GM18498 (cell line): ENCODE measurements around the gene SH3PXD2A.

ENCODE experiments used
- ATAC-seq: cut with Tn5 transposase; IDR thresholded peaks from one replicate; pipeline ENCODE4 v1.9.1; 2021; ENCODE audit warnings: mild to moderate bottlenecking, moderate library complexity; ENCODE audit not compliant: unreplicated experiment

Gene SH3PXD2A

GRCh38 chr10:103834436-103835095, 20.8 kb downstream of the SH3PXD2A start:
- ATAC-seq: no peak

- ATAC-seq: no peak
Observed at GRCh38 chr10:103833731-103834365, 21.5 kb downstream of the SH3PXD2A start.

- ATAC-seq: no peak
Observed at GRCh38 chr10:103832806-103833205, 22.6 kb downstream of the SH3PXD2A start.

- no peak for ATAC-seq
Observed at GRCh38 chr10:103829838-103830465, 25.4 kb downstream of the SH3PXD2A start.

- no peak for ATAC-seq
Observed at GRCh38 chr10:103829278-103829677, 26.1 kb downstream of the SH3PXD2A start.

DNA sequence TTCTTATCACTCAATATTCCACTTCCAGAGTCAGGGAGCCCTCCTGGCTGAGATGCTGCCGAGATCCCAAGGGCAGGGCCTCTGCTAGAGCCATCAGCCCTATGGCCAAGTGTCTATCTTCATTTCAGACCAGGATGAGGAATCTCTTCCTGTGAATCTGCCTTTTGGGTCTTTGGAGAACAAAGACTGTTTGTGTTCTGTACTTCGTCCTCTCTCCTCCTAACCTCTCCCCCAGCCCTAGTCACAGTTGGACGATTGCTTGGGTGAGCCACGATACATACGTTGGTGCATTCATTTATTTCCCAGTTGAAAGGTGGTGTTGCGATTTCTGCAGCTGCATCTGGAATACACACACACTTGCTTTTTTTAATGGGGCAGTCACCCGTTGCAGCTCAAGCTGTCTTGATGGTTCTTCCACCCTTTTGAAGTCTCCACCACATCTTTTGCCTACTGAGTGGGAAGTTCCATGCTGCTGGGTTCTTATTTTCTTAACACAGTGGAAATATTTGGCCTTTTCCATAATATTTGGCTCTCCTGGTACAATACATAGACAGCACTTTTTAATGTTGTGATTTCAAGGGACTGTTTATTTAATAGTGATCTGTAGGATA, 26.7 kb downstream of the SH3PXD2A start:
- no peak for ATAC-seq

DNA sequence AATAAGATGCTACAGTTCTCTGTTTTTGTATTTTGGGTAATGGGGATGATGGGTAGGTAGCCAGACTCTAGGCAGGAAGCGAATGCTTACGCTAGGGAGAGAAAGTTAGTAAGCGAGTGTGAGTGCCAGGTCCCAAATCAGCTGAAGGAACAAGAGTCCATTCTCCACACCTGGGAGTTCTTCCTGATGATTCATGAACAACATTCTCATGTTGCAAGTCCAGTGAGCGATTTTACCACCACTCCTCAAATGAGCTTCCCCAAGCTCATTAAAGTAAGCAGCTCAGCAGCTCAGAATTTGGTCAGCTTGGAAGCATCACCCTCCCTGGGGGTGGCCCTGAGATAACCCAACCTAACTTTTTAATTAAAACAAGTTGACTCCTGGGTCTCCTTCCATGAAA, 27.3 kb downstream of the SH3PXD2A start:
- ATAC-seq: no peak

- no peak for ATAC-seq
Observed at GRCh38 chr10:103826885-103827284, 28.5 kb downstream of the SH3PXD2A start.

- no peak for ATAC-seq
Observed at GRCh38 chr10:103824281-103824680, 31.1 kb downstream of the SH3PXD2A start.

DNA sequence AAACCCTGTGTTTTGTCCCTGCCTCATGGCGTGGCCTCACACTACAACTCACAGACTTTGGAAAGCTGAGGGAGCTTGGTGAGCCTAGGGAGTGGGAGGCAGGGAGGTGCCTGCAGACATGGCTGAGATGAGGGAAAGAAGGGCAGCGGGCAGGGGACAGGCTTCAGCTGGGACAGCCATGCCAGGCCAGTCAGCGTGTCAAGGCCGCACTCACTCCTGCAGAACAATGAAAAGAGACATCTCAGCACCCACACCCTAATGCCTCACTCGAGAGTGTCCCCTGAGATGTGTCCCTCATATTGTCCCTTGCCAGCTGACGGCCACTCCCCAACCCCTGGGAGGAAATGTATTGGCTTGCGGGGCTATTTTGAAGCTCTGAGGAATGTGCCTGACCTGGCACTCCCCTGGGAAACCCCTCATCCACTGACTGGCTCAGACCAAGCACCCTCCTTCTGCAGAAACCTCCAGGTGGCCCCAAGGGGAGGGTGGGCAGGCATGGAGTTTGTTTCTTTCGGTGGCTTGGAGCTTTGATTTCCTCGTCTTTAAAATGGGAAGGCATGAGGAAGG, 31.6 kb downstream of the SH3PXD2A start:
- ATAC-seq: no peak

GRCh38 chr10:103822800-103823199, 32.6 kb downstream of the SH3PXD2A start:
- ATAC-seq: no peak

DNA sequence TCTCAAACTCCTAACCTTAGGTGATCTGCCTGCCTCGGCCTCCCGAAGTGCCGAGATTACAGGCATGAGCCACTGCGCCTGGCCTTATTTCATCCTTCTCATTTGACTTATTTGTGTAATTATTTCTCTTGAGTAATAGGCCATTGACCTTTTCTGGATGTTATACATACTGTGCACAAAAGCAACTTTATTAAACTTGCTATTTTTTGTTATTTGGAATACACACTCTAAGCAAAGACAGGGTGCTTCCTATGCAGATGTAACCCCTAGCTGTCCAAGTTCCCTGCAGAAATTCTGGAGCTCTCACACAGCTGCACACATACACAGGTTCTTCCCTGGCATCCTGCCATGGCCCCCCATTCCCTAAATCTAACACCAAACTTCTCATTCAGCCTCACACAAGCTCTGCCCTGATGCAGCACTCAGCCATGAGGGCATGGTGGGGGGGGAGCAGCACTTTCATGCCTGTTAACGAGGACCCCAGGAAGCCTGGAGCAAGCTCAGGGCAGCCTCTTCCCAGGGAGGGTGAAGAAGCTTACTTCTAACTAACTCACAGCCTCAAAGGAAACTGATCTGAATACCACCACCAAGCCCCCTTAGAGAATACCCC, 33.2 kb downstream of the SH3PXD2A start:
- no peak for ATAC-seq

DNA sequence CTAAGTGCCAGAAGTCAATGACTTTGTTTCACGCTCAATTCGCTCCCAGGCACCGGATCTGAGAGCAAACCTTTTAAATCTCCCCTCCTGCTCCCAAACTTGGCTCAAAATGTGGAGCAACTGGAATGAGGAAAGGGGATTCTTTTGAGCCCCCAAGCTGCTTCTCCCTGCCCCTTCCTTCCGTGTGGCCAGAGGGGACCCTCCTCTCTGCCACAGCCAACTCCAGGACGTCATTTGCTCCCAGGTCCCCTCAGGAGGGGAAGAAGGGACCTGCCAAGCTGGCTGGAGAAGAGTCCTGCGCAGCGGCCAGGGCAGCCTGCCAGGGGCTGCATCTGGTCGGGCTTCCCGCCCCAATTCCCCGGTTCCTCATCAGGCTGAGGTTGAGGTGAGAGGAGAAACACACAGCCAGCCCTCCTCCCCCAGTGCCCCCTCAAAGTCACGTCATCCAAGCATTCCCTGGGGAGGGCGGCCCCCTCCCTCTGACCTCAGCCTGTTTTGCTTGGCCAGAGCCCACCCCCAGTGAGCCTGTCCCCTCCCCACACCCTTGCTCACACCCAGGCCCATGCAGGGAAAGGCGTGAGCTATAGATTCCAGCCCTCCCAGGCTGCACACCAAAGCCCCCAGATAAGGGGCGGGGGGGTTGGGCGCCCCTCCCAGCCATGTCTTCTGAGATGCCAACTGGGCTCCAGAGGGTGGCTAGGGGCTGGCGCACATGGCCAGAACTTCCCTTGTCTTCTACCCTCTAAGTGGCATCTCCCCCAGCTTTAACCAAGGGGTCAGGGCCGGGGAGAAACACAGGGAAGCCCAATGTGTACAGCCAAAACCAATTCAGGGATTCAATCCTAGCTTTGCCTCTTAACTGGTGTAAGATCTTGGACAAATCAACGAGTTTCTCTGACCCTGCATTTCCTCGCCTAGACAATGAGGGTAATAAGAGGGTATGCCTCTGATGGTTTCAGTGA, 35.0 kb downstream of the SH3PXD2A start:
- ATAC-seq: no peak

DNA sequence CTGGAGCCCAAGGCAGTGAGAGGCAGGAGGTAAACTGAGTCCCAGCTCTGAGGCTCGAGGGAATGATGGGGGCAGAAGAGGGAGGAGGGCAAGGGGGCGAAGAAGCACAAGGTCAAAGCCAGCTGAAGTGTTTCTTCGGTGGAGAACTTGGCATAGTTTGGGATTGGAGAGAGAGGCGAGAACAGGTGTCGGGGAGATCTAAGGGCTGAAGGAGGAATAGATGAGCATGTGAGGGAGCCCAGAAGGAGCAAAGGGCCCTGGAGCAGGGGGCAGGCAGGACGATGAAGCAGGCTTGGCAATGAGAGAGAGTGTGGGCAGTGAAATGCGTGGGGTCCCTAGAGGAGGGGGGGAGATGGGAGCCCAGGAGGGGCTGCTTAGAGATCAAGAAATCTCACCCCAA, 35.9 kb downstream of the SH3PXD2A start:
- ATAC-seq: no peak

- no peak for ATAC-seq
Observed at GRCh38 chr10:103818765-103819374, 36.5 kb downstream of the SH3PXD2A start.

DNA sequence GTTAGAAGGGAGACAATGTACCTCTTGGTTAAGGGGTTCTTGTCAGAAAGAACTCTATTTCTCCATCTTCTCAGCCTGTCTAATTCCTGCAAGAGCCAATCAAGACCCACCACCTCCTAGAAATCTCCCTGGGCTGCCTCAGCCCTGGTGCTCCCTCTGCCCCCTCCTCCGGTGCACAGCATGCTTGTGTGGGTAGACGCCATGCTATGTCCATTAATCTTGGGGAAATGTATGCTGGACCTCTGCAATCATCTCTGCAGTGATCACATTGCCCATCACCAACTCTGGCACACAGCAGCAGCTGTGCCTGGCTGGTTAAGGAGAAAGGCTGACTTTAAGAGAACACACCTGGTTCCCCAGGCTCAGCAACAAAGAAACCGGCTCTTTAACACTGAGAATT, 37.3 kb downstream of the SH3PXD2A start:
- ATAC-seq: no peak

DNA sequence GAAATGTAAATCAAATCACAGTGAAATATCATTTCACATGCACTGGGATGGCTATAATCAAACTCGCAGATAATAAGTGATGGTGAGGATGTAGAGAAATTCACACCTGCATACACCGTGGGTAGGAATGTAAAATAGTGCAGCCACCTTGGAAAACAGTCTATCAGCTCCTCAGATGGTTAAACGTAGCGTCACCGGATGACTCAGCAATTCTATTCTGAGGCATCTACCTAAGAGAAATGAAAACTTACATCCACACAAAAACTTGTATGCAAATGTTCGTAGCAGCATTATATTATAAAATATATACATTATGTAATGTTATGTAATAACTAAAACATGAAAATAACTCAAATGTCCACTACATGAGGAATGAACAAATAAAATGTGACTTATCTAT, 38.9 kb downstream of the SH3PXD2A start:
- no peak for ATAC-seq

GRCh38 chr10:103814626-103815370, 40.6 kb downstream of the SH3PXD2A start:
- ATAC-seq: no peak

GRCh38 chr10:103814105-103814504, 41.3 kb downstream of the SH3PXD2A start:
- no peak for ATAC-seq
